T-cell (primary cell): ENCODE results near the gene CDH4. TPM values are rescaled to one million over a fixed set of nuclear protein-coding genes. Genes with fewer than 3 reads are reported as not detected.

Experiments used
- ATAC-seq, 4 experiments: fragments of 200-7000 bp in 3 of 4; fragments of 150-1000 bp in 1 of 4; cut with Tn5 transposase; replicated peaks in 1 of 4; 1 replicate in 3 of 4; 2 replicates in 1 of 4; pipeline ENCODE4 v1.10.0; 2021; ENCODE audit warnings: moderate library complexity in 3 of 4, mild to moderate bottlenecking in 2 of 4, moderate number of reproducible peaks in 1 of 4
- CTCF ChIA-PET, 2 donors: fragments of 300-600 bp; sonication (Branson Sonifier 250); formaldehyde crosslinking; loops; one replicate each; lab custom pipeline; 2022; ENCODE audit warnings: antibody characterized with exemption in 2 of 2; lab: Charles Lee
- POLR2A ChIA-PET, 2 donors: fragments of 300-600 bp; sonication (Branson Sonifier 250); formaldehyde crosslinking; loops; one replicate each; lab custom pipeline; 2022; ENCODE audit warnings: antibody characterized with exemption in 2 of 2; lab: Charles Lee
- DNase-seq, 35 experiments: peaks; one replicate each; pipeline versions ENCODE4 v3.0.0 to v3.0.0-alpha.2; 2013 to 2023
- H3K27ac ChIP-seq: one replicate; pipeline ENCODE4 v1.5.1; 2013; ENCODE audit warnings: low read length
- H3K27me3 ChIP-seq, 2 experiments: replicated peaks in 1 of 2; 1 replicate in 1 of 2; 2 replicates in 1 of 2; pipeline versions ENCODE4 v1.6.1 to v1.7.0; 2013; ENCODE audit warnings: low read length in 1 of 2, mixed read lengths in 1 of 2; ENCODE audit not compliant: control insufficient read depth in 2 of 2, insufficient read depth in 2 of 2; ENCODE audit errors: extremely low read depth in 1 of 2
- H3K36me3 ChIP-seq, 2 donors: 1 replicate in 1 of 2; 2 replicates in 1 of 2; pipeline versions ENCODE4 v1.6.1 to v1.7.0; 2013; ENCODE audit warnings: low read length in 1 of 2; ENCODE audit not compliant: control insufficient read depth in 2 of 2, insufficient read depth in 1 of 2; ENCODE audit errors: extremely low read depth in 1 of 2
- H3K4me1 ChIP-seq, 2 experiments: 1 replicate in 1 of 2; 2 replicates in 1 of 2; pipeline versions ENCODE4 v1.6.1 to v1.7.0; 2013; ENCODE audit warnings: low read length in 2 of 2, mixed read lengths in 1 of 2; ENCODE audit not compliant: insufficient read depth in 2 of 2, control insufficient read depth in 1 of 2; ENCODE audit errors: extremely low read depth in 1 of 2
- H3K4me3 ChIP-seq, 2 donors: 1 replicate in 1 of 2; 2 replicates in 1 of 2; pipeline versions ENCODE4 v1.5.1 to v1.7.0; 2013; ENCODE audit warnings: mild to moderate bottlenecking in 2 of 2, low read length in 1 of 2, moderate library complexity in 1 of 2; ENCODE audit not compliant: control insufficient read depth in 1 of 2; ENCODE audit errors: extremely low read depth in 1 of 2
- H3K9me3 ChIP-seq: 2 replicates; pipeline ENCODE4 v1.7.0; 2013
- H3K27ac Mint-ChIP-seq, 2 donors: one replicate each; pipeline ENCODE4 v1.8.0; 2020 to 2021; ENCODE audit warnings: mild to moderate bottlenecking in 2 of 2, mixed read lengths in 2 of 2
- H3K27me3 Mint-ChIP-seq, 2 donors: one replicate each; pipeline ENCODE4 v1.8.0; 2021 to 2022; ENCODE audit warnings: mixed read lengths in 2 of 2
- H3K36me3 Mint-ChIP-seq: one replicate; pipeline ENCODE4 v1.8.0; 2021; ENCODE audit warnings: mixed read lengths
- H3K4me1 Mint-ChIP-seq, 3 donors: one replicate each; pipeline ENCODE4 v1.8.0; 2020 to 2022; ENCODE audit warnings: mixed read lengths in 3 of 3, mild to moderate bottlenecking in 1 of 3
- H3K4me3 Mint-ChIP-seq, 3 donors: one replicate each; pipeline ENCODE4 v1.8.0; 2020 to 2022; ENCODE audit warnings: mild to moderate bottlenecking in 3 of 3, mixed read lengths in 3 of 3, moderate library complexity in 3 of 3
- H3K9me3 Mint-ChIP-seq, 3 donors: one replicate each; pipeline ENCODE4 v1.8.0; 2020 to 2022; ENCODE audit warnings: mixed read lengths in 3 of 3
- WGBS: methylation state at CpG from one replicate; pipeline ENCODE4 v1.1.5; 2013; ENCODE audit warnings: missing lambda C conversion rate; ENCODE audit not compliant: insufficient coverage; 5-methylcytosine and 5-hydroxymethylcytosine counted together
- total RNA-seq, 35 experiments: library from RNA in 6 of 35; stranded (reverse) in 6 of 35; fragments of 120-200 nt in 1 of 35; gene quantifications; one replicate each; pipeline versions ENCODE4 v1.2.1 to v1.2.4 and lab custom pipeline; 2013 to 2026

The CDH4 gene
- total RNA-seq, 5 donors from 2014 or later (not counting 1 experiment from before 2014, with no cell fraction given), result 0.06 to 0.64 (median 0.14) TPM

- H3K4me3 Mint-ChIP-seq, result no peak overlapping the region
- POLR2A ChIA-PET, result no interaction called here
Observed at GRCh38 chr20:61790116-61790827, 538.2 kb downstream of the CDH4 start.

GRCh38 chr20:61791995-61792394, 539.9 kb downstream of the CDH4 start:
- no peak overlapping the region for H3K4me3 Mint-ChIP-seq
- no peak overlapping the region for H3K27ac Mint-ChIP-seq
- no peak overlapping the region for H3K27ac ChIP-seq
- ATAC-seq (no peak), DNase-seq (no peak)
- H3K36me3 ChIP-seq, result no peaks in the 10 kb centered on the region
- ChIA-PET CTCF (no interaction called here), POLR2A (no interaction called here)
- no peak overlapping the region for H3K4me3 ChIP-seq
- 76% methylated on average over 6 of the region's 6 CpGs for WGBS
- peaks cover 0 to 15% of the 10 kb centered on the region in 2 experiments for H3K27me3 ChIP-seq
- H3K4me1 Mint-ChIP-seq, result no peaks in the 10 kb centered on the region
- H3K36me3 Mint-ChIP-seq, result no peaks in the 10 kb centered on the region
- H3K27me3 Mint-ChIP-seq, result peaks cover 0 to 5% of the 10 kb centered on the region in 2 donors
- peaks cover 0 to 10% (median 0%) of the 10 kb centered on the region in 3 donors for H3K9me3 Mint-ChIP-seq
- H3K9me3 ChIP-seq, result no peaks in the 10 kb centered on the region
- no peaks in the 10 kb centered on the region for H3K4me1 ChIP-seq

More at GRCh38 chr20:61790116-61790827, 538.2 kb downstream of the CDH4 start:
- Histone ChIP-seq H3K4me1 (no peaks in the 10 kb centered on the region), H3K27ac (no peak overlapping the region), H3K27me3 (peaks cover 0 to 17% of the 10 kb centered on the region in 2 experiments), H3K36me3 (no peaks in the 10 kb centered on the region), H3K4me3 (no peak overlapping the region), H3K9me3 (no peaks in the 10 kb centered on the region)
- WGBS, result 83% methylated on average over 2 of the region's 2 CpGs
- no peaks in the 10 kb centered on the region for H3K4me1 Mint-ChIP-seq
- ATAC-seq (no peak), DNase-seq (no peak)
- H3K27me3 Mint-ChIP-seq, result peaks cover 0 to 4% of the 10 kb centered on the region in 2 donors
- no peak overlapping the region for H3K27ac Mint-ChIP-seq
- CTCF ChIA-PET, result no interaction called here
- no peaks in the 10 kb centered on the region for H3K36me3 Mint-ChIP-seq
- peaks cover 0 to 10% (median 0%) of the 10 kb centered on the region in 3 donors for H3K9me3 Mint-ChIP-seq

DNA sequence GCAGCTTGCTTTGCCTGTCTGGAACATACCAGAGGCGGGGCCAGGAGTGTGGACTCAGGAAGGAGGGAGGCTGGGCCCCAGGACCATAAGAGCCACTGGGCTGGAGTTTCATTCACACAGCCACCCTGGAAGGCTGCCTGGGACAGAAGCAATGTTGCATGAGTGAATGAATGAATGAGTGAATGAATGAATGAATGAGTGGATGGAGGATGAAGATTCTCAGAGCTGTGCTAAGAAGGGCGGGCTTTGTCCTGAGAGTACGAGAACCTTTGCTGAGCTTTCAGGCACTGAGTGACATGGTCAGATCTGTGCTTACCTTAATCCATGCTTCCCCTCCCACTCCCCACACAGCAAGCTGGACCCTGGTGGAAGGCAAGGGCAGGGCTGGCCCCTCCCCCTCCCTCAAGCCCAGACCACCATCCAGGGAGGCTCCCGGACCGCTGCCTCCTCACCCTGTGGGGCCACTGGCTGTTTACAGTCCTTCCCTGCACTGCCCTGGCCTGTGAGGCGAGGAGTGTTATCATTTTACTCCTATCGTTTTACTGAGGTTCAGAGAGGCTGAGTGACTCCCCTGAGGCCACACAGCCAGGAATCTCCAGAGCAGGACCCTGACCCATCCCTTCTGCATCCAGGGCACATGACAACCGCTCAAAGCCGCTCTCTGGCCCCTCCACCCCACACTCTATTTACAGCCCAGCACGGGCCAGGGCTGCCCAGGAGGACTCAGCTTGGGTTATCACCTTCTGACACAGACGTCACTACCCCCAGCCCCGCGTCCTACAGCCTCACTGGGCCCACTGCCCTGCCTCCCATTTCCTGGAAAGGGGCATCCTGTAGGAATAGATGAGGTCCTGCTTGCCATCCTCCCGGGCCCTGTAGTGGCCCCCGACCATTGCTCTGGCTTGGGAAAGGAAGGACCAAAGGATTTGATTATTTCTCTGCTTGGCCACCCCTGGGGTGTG, 543.9 kb downstream of the CDH4 start:
- no peaks in the 10 kb centered on the region for H3K4me1 ChIP-seq
- POLR2A ChIA-PET, result no interaction called here
- Mint-ChIP-seq H3K4me3 (no peak overlapping the region), H3K9me3 (peaks cover 0 to under 1% (median 0%) of the 10 kb centered on the region in 3 donors), H3K27me3 (peaks cover 0 to 2% of the 10 kb centered on the region in 2 donors), H3K27ac (no peak overlapping the region), H3K4me1 (no peaks in the 10 kb centered on the region), H3K36me3 (no peaks in the 10 kb centered on the region)
- H3K4me3 ChIP-seq, result no peak overlapping the region
- H3K9me3 ChIP-seq, result no peaks in the 10 kb centered on the region
- CTCF ChIA-PET, result no interaction called here
- no peak overlapping the region for H3K27ac ChIP-seq
- no peaks in the 10 kb centered on the region for H3K36me3 ChIP-seq
- peaks cover 0 to 19% of the 10 kb centered on the region in 2 experiments for H3K27me3 ChIP-seq
- no peak for ATAC-seq
- no peak for DNase-seq
- 67% methylated on average over 8 of the region's 15 CpGs for WGBS

- Mint-ChIP-seq H3K4me3 (no peak overlapping the region), H3K27me3 (peaks cover 0 to 4% of the 10 kb centered on the region in 2 donors)
- ATAC-seq, result no peak
Observed at GRCh38 chr20:61796738-61797137, 544.7 kb downstream of the CDH4 start.

DNA sequence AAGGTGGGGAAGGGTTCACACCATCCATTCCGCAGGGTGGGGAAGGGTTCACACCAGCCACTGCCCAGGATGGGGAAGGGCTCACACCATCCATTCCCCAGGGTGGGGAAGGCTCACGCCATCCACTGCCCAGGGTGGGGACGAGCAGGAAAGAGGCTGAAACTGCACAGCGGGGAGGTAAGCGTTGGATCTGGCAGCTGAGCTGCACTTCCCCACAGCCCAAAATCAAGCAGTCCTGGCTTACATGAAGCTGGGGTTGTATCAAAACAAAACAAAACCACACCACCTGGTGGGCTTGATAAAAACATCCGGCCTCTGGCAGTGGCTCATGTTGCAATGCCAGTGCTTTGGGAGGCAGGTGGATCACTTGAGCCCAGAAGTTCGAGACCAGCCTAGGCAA, 545.1 kb downstream of the CDH4 start:
- H3K27me3 ChIP-seq, result peaks cover 0 to 21% of the 10 kb centered on the region in 2 experiments
- Mint-ChIP-seq H3K36me3 (no peaks in the 10 kb centered on the region), H3K4me3 (no peak overlapping the region), H3K27ac (no peak overlapping the region), H3K4me1 (no peaks in the 10 kb centered on the region), H3K9me3 (no peaks in the 10 kb centered on the region), H3K27me3 (peaks cover 0 to 7% of the 10 kb centered on the region in 2 donors)
- no peaks in the 10 kb centered on the region for H3K4me1 ChIP-seq
- H3K36me3 ChIP-seq, result no peaks in the 10 kb centered on the region
- no peaks in the 10 kb centered on the region for H3K9me3 ChIP-seq
- H3K27ac ChIP-seq, result no peak overlapping the region
- POLR2A ChIA-PET, result no interaction called here
- H3K4me3 ChIP-seq, result no peak overlapping the region
- no peak for ATAC-seq
- WGBS, result 67% methylated on average over 6 of the region's 7 CpGs
- CTCF ChIA-PET, result no interaction called here
- peak in 1 of 35 experiments; percentile 2 for DNase-seq

More at GRCh38 chr20:61796738-61797137, 544.7 kb downstream of the CDH4 start:
- Mint-ChIP-seq H3K4me1 (no peaks in the 10 kb centered on the region), H3K36me3 (no peaks in the 10 kb centered on the region), H3K9me3 (no peaks in the 10 kb centered on the region), H3K27ac (no peak overlapping the region)
- WGBS, result no CpG with 5 or more reads among the region's 11 CpGs
- Histone ChIP-seq H3K27me3 (peaks cover 0 to 21% of the 10 kb centered on the region in 2 experiments), H3K36me3 (no peaks in the 10 kb centered on the region), H3K4me3 (no peak overlapping the region), H3K4me1 (no peaks in the 10 kb centered on the region), H3K9me3 (no peaks in the 10 kb centered on the region), H3K27ac (no peak overlapping the region)
- ChIA-PET POLR2A (no interaction called here), CTCF (no interaction called here)
- no peak for DNase-seq

DNA sequence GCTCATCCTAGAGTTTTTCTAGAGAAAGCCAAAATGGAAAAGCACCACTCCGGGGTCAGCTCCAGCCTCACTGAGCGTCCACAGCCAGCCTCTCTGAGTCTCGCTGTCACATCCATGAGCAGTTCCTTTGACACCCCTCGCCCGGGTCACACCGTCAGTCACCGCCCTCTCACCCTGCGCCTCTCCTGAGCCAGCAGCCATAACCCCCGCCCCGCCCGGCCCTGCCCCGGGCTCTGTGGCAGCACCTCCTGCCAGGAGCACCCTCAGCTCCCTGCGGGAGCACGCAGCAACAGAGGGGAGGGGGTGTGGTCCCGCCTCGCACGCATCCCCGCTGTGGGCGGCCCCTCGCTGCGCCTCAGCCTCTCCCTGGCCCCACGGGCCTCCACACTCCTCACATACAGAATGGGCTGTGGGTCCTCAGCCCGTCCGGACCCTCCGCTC, 545.9 kb downstream of the CDH4 start:
- Mint-ChIP-seq H3K4me3 (no peak overlapping the region), H3K27me3 (peaks cover 0 to 9% of the 10 kb centered on the region in 2 donors), H3K9me3 (no peaks in the 10 kb centered on the region), H3K36me3 (no peaks in the 10 kb centered on the region), H3K27ac (no peak overlapping the region), H3K4me1 (no peaks in the 10 kb centered on the region)
- H3K4me3 ChIP-seq, result no peak overlapping the region
- H3K27ac ChIP-seq, result no peak overlapping the region
- WGBS, result 96% methylated on average over 11 of the region's 25 CpGs
- DNase-seq (no peak), ATAC-seq (no peak)
- H3K9me3 ChIP-seq, result no peaks in the 10 kb centered on the region
- peaks cover 0 to 26% of the 10 kb centered on the region in 2 experiments for H3K27me3 ChIP-seq
- ChIA-PET CTCF (no interaction called here), POLR2A (no interaction called here)
- no peaks in the 10 kb centered on the region for H3K4me1 ChIP-seq
- no peaks in the 10 kb centered on the region for H3K36me3 ChIP-seq
